Epithelial cell of esophagus (primary cell): ENCODE results near the gene AGO4.
A peak's percentile ranks its signal among the peaks of the same experiment; 100 is the strongest.
"Not testable (repeated sequence)": the region's sequence is repeated elsewhere in the genome, so short reads cannot be mapped to it uniquely, and the experiment has no call there.

Experiments used
- DNase-seq: peaks from one replicate; pipeline ENCODE4 v3.0.0; 2010; ENCODE audit warnings: low read depth
- H3K4me3 ChIP-seq: 2 replicates; pipeline ENCODE4 v1.5.1; 2011; ENCODE audit warnings: mild to moderate bottlenecking, low read length, control low read depth
- TF ChIP-seq, protein P1 (sequence below): IDR thresholded peaks from 2 replicates; pipeline ENCODE4 v1.5.1; 2011; ENCODE audit warnings: low read depth, mild to moderate bottlenecking, low read length, control low read depth, inconsistent platforms; ENCODE audit not compliant: insufficient read depth; ENCODE audit errors: missing control alignments

The AGO4 gene

DNA sequence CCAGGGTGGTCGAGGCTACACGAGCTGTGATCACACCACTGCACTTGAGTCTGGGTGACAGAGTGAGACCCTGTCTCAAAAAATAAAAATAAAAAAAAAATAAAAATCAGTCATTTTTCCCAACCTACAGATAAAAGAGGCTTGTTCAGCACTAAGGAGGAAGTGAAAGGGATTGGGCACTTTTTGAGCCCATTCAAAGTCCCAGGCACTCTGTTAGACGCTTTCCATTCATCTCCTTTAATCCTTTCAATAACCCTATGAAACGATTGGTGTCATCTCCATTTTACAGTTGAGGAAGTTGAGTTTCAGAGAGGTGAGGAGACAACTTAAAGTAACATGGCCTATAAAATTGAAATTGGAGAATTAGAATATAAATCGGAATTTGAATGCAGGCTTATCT, 10.4 kb upstream of the AGO4 start:
- TF ChIP-seq, protein P1, sequence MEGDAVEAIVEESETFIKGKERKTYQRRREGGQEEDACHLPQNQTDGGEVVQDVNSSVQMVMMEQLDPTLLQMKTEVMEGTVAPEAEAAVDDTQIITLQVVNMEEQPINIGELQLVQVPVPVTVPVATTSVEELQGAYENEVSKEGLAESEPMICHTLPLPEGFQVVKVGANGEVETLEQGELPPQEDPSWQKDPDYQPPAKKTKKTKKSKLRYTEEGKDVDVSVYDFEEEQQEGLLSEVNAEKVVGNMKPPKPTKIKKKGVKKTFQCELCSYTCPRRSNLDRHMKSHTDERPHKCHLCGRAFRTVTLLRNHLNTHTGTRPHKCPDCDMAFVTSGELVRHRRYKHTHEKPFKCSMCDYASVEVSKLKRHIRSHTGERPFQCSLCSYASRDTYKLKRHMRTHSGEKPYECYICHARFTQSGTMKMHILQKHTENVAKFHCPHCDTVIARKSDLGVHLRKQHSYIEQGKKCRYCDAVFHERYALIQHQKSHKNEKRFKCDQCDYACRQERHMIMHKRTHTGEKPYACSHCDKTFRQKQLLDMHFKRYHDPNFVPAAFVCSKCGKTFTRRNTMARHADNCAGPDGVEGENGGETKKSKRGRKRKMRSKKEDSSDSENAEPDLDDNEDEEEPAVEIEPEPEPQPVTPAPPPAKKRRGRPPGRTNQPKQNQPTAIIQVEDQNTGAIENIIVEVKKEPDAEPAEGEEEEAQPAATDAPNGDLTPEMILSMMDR, result no peak
- no peak for DNase-seq
- no peak overlapping the region for H3K4me3 ChIP-seq

DNA sequence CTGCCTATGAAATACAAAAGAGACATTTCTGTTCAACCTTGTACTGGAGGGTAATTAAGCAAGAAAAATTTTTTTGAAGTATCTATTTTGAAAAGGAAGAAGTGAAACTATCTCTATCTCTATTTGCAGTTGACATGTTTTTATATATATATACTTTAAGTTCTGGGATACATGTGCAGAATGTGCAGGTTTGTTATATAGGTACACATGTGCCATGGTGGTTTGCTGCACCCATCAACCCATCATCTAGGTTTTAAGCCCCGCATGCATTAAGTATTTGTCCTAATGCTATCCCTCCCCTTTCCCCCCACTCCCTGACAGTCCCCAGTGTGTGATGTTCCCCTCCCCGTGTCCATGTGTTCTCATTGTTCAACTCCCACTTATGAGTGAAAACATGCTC, 9.8 kb upstream of the AGO4 start:
- not testable (repeated sequence) for DNase-seq, H3K4me3 ChIP-seq

DNA sequence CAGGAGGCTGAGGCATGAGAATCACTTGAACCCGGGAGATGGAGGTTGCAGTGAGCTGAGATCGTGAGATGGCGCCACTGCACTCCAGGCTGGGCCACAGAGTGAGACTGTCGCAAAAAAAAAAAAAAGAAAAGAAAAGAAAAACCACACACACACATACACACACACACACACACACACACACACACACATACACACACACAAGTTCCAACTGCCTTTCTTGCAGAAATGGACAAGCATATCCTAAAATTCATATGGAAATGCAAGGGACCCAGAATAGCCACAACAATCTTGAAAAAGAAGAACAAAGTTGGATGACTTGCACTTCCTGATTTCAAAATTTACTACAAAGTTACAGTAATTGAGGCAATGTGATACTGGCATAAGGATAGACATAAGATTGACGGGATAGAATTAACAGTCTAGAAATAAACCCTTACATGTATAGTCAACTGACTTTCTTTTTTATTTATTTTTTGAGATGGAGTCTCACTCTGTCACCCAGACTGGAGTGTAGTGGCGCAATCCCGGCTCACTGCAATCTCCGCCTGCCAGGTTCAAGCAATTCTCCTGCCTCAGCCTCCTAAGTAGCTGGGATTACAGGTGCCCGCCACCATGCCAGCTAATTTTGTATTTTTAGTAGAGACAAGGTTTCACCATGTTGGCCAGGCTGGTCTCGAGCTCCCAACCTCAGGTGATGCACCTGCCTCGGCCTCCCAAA, 7.5 kb upstream of the AGO4 start:
- H3K4me3 ChIP-seq, result not testable (repeated sequence)

DNA sequence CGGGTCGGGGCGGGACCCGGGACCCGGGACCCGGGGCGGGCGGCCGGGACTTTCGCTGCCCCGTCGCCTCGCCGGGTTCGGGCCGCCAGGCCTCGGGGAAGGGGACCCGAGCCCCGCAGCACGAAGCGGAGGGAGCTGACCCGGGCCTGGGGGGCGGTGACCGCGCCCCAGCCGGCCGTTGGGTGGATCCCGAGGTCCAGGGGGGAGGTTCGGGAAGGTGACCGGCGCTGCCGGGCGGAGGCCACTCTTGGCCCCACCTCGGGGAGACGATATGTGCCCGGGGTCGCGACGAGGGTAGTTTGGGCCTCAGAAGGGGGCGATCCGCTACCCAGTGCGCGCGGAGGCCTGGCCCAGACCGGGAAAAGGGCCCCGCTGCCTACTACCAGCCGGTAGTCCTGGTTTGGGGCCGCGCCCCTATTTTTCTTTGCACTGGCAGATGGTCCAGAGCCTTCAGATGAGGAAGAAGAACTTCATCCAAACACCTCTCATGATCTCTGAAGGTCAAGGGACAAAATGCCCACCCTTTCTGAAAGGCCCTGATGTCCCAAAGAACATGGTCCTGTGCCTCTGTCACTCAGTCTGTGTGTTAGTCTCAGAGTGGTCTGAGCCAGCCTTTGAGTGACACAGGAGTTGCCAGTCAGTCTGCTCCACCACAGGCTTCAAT, 766 bp downstream of the AGO4 start:
- DNase-seq, result peak; percentile 20
- TF ChIP-seq, protein P1, result no peak
- peak overlapping the region; percentile 68 for H3K4me3 ChIP-seq

More for the DNA sequence above, 7.5 kb upstream of the AGO4 start:
- DNase-seq, result not testable (repeated sequence)

DNA sequence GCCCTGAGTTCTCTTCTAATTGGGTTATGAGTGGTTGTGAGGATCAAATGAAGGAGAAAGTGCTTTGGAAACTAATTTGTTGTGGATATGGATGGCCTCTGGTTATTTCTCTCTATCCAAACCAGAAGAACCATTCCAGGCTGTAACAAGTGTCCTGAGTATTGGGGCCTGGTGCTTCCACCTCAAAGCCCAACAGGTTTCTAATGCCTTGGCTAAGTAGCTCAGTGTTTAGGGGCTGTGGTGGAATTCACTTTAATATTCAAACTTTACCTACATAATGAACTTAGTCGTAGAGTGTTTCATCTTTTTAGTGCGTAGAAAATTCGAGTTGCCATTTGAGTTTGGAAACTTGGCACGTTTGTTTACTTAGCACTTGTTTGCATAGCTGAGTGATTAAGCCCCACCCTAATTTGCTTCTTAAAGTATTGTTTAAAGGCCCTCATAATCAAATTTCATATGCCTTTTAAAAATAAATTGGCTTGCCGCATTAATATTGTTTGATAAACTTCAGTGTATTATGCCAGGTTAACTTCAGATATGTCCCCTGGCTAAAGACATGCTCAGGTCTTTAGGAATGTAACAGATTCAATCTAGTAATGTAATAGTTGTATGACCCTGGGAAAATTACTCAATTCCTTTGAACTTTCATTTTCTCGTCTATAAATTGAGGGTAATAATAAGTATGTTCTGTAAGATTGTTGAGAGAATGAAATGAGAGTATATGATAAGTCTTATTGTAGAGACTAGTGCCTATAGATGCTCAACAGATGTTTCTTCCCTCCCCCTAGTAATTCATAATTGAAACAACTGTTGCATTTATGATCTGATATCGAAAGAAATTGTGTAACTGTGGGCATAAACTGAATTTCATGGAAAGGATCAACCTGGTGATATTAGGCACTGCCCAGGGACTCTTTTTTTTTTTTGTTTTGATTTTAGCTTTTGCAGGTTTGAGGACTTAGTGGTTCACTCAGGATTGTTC, 1.6 kb downstream of the AGO4 start:
- DNase-seq, result peak; percentile 21
- TF ChIP-seq, protein P1, result no peak
- H3K4me3 ChIP-seq, result peak overlapping the region; percentile 68

DNA sequence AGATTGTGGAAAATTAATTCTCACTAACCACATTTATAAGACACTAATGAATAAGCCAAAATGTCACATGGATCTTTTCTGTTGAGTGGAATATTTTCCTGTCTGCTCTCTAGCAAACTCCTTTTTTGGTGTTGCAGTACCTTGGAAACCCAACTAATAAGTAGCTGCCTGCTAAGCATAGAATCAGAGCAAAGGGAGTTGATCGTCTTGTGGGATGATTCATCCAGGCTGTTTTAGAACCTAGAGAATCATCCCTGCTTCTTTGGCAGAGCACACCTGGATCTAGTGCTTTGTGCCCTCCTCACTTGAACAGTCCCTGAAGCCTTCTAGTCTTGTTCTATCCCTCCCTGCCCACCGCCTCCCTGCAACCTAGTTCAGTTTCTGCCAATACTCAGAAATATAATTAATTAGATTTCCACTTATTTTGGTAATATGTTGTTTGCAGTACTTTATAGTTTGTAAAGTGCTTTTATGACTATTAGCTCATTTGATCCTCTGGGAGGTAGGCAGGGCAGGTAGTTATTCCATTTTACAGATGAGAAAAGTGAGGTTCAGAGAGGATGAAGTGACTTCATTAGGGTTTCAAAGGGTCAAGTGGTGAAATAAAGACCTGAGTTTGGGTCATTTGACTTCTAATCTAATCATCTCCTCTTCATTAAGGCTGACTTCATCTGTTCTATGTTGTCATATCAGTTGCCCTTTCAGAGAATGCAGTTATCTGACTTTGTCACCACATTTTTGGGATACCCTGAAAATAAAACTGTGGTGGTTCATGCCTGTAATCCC, 2.5 kb downstream of the AGO4 start:
- peak; percentile 74 for DNase-seq
- H3K4me3 ChIP-seq, result no peak overlapping the region
- TF ChIP-seq, protein P1, result no peak

DNA sequence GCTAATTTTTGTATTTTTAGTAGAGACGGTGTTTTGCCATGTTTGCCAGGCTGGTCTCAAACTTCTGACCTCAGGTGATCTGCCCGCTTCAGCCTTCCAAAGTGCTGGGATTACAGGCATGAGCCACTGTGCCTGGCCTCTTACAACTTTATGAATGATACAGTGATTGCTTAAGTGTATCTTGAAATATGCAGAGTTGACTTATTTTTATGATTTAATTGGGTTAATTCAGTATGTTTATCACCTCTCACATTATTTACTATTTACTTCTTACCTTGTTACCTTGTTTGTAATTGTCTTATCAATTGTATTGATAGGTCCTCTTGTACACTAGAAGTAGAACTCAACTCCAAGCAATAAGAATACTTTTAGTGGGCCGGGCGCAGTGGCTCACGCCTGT, 4.9 kb downstream of the AGO4 start:
- not testable (repeated sequence) for H3K4me3 ChIP-seq, DNase-seq

DNA sequence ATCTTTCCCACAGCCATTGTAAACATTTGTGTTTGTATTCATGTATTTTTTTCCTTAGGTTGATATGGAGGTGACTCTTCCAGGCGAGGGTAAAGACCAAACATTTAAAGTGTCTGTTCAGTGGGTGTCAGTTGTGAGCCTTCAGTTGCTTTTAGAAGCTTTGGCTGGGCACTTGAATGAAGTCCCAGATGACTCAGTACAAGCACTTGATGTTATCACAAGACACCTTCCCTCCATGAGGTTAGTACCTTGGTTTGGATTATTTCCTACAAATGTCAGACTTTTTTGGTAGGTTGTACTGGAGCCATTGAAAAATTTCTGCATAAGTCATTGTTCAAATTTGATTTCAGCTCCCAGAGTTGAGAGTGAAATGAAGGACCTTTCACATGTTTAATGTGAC, 17.4 kb downstream of the AGO4 start:
- no peak overlapping the region for H3K4me3 ChIP-seq
- TF ChIP-seq, protein P1, result no peak
- DNase-seq, result no peak
